ENCODE measurements around the gene SLC7A14. TPM values are rescaled to one million over a fixed set of nuclear protein-coding genes. Genes with fewer than 3 reads are reported as not detected.
A peak's percentile ranks its signal among the peaks of the same experiment; 100 is the strongest.

The SLC7A14 gene
- total RNA-seq, 4 donors from 2014 or later: not detected

DNA sequence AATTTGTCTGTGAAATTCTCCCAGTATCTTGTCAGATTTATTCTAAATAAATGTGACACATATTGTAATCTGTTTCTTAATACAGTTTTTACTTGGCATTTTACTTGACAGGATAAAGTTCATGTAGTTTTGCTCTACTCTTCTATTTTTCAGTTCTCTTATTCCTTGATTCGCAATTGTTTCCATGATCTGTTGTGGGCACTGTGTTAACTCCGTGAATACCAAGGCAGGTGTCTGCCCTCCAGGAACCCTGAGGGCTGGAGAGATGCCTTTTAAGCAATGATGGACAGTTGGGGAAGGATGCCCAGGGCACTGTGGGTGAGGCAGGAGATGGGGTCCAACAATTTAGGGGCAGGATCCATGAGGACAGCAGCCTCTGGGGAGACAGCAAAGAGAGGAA is 164.1 kb downstream of the SLC7A14 start:
- H3K27ac ChIP-seq: peak overlapping the region; percentile 76
- H3K36me3 ChIP-seq: no peaks in the 10 kb centered on the region
- H3K27me3 ChIP-seq: peaks cover 26% of the 10 kb centered on the region
- no peak for DNase-seq (ENCODE audit: low spot score in 2 of 2)
- no peaks in the 10 kb centered on the region for H3K9me3 ChIP-seq
- 60% methylated on average over 2 of the region's 2 CpGs for WGBS
- TF ChIP-seq POLR2AphosphoS5 (IDR thresholded peaks at IDR 0.05): no peak
- TF ChIP-seq, protein P1, sequence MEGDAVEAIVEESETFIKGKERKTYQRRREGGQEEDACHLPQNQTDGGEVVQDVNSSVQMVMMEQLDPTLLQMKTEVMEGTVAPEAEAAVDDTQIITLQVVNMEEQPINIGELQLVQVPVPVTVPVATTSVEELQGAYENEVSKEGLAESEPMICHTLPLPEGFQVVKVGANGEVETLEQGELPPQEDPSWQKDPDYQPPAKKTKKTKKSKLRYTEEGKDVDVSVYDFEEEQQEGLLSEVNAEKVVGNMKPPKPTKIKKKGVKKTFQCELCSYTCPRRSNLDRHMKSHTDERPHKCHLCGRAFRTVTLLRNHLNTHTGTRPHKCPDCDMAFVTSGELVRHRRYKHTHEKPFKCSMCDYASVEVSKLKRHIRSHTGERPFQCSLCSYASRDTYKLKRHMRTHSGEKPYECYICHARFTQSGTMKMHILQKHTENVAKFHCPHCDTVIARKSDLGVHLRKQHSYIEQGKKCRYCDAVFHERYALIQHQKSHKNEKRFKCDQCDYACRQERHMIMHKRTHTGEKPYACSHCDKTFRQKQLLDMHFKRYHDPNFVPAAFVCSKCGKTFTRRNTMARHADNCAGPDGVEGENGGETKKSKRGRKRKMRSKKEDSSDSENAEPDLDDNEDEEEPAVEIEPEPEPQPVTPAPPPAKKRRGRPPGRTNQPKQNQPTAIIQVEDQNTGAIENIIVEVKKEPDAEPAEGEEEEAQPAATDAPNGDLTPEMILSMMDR (IDR thresholded peaks at IDR 0.05): no peak
- TF ChIP-seq POLR2A (IDR thresholded peaks at IDR 0.05): no peak
- TF ChIP-seq EP300 (IDR thresholded peaks at IDR 0.05): no peak
- peaks cover 17% of the 10 kb centered on the region for H3K4me1 ChIP-seq
- H3K4me3 ChIP-seq: peak overlapping the region; percentile 24

DNA sequence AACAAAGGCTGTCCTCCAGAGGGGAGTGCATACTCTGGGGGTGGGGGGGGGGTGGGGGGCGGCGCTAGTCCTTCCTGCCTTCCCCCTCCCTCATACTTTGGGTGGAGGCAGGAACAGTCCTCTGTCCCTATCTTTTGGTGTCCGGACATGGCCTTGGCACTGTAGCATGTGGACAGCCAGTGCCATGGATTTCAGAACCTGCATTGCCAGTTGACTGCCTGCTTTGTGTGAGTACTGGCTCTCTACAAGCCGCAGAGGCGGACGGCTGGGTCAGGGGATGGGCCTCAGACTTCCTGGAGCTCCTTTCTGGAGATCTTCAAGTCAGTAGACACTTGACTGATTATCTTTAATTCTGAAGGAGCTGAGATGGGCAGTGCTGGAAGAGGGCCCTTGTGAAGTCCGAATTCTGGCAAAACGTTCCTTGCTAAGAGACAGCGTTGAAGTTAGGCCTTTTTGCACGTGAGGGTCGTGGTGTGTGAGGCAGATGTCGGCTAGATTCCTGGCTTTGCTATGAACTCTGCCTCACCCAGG is 164.7 kb downstream of the SLC7A14 start:
- Histone ChIP-seq H3K27me3 (peaks cover 26% of the 10 kb centered on the region), H3K9me3 (no peaks in the 10 kb centered on the region), H3K36me3 (no peaks in the 10 kb centered on the region), H3K4me3 (peak overlapping the region; percentile 24), H3K27ac (peak overlapping the region; percentile 76), H3K4me1 (peaks cover 17% of the 10 kb centered on the region)
- WGBS: 62% methylated on average over 12 of the region's 12 CpGs
- TF ChIP-seq, protein P1 (IDR thresholded peaks at IDR 0.05): no peak
- TF ChIP-seq POLR2A (IDR thresholded peaks at IDR 0.05) (no peak), POLR2AphosphoS5 (IDR thresholded peaks at IDR 0.05) (no peak)
- DNase-seq (ENCODE audit: low spot score in 2 of 2): peak in 1 of 2 donors; percentile 69

DNA sequence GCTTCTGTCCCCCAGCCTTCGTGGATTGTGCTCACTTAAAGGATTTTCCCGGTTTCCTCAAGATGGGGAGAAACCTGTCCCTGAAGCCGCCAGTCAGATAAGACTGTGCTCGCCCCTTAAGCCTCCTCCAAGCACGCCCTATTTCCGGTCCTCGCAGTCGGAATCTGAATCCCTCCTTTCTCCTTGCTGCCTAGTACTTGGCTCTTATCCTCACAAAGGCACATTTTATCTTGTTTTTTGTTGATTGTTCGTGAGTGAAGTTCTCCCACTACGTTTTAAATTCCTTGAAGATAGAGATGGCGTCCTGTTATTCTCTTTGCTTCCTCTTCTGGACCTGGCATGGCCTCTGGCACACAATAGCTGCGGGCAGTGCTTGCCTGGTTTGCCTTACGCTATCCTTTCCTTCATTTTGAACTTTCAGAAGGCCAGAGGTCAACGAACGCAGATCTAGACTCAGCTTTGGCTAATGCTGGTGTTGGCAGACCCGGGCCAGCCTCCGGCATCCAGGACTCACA is 165.5 kb downstream of the SLC7A14 start:
- TF ChIP-seq POLR2AphosphoS5 (IDR thresholded peaks at IDR 0.05) (no peak), POLR2A (IDR thresholded peaks at IDR 0.05) (no peak), EP300 (IDR thresholded peaks at IDR 0.05) (no peak)
- TF ChIP-seq, protein P1 (IDR thresholded peaks at IDR 0.05): no peak
- Histone ChIP-seq H3K4me3 (peak overlapping the region; percentile 59), H3K27me3 (peaks cover 26% of the 10 kb centered on the region), H3K36me3 (no peaks in the 10 kb centered on the region), H3K9me3 (no peaks in the 10 kb centered on the region), H3K4me1 (peaks cover 17% of the 10 kb centered on the region), H3K27ac (peak overlapping the region; percentile 76)
- no peak for DNase-seq (ENCODE audit: low spot score in 2 of 2)
- WGBS: 47% methylated on average over 17 of the region's 17 CpGs

DNA sequence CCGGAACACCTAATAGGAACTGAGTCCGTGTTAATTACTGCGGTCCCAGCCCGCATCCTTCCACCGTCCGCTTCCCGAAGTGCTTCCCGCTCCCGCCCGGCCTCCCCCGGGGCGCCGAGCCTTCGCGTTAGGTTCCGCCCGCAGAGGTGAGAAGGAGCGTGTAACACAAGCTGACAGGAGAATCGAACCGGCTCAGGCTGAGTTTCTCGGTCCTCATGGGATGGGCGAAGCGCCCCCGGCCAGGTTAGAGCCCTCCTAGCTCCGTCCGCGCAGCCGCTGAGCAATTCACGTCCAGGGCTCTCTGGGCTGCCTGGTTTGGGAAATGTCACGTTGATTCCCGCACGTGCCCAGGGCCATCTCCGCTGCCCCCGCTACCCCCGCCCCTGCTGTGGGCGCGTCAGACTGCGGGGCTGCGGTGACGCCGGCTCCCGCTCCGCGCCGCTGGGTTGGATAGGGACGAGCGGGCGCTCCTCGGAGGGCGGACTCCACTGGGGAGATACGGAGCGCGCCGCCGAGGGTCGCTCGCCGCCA is 166.3 kb downstream of the SLC7A14 start:
- 7% methylated on average over 45 of the region's 58 CpGs for WGBS
- no peaks in the 10 kb centered on the region for H3K36me3 ChIP-seq
- H3K27ac ChIP-seq: peak overlapping the region; percentile 76
- TF ChIP-seq POLR2A (IDR thresholded peaks at IDR 0.05) (peak in 1 of 2 donors; percentile 46), EP300 (IDR thresholded peaks at IDR 0.05) (no peak)
- H3K27me3 ChIP-seq: peaks cover 26% of the 10 kb centered on the region
- H3K4me3 ChIP-seq: peak overlapping the region; percentile 59
- H3K4me1 ChIP-seq: peaks cover 17% of the 10 kb centered on the region
- H3K9me3 ChIP-seq: no peaks in the 10 kb centered on the region
- DNase-seq (ENCODE audit: low spot score in 2 of 2): peak; percentile 75 to 81

DNA sequence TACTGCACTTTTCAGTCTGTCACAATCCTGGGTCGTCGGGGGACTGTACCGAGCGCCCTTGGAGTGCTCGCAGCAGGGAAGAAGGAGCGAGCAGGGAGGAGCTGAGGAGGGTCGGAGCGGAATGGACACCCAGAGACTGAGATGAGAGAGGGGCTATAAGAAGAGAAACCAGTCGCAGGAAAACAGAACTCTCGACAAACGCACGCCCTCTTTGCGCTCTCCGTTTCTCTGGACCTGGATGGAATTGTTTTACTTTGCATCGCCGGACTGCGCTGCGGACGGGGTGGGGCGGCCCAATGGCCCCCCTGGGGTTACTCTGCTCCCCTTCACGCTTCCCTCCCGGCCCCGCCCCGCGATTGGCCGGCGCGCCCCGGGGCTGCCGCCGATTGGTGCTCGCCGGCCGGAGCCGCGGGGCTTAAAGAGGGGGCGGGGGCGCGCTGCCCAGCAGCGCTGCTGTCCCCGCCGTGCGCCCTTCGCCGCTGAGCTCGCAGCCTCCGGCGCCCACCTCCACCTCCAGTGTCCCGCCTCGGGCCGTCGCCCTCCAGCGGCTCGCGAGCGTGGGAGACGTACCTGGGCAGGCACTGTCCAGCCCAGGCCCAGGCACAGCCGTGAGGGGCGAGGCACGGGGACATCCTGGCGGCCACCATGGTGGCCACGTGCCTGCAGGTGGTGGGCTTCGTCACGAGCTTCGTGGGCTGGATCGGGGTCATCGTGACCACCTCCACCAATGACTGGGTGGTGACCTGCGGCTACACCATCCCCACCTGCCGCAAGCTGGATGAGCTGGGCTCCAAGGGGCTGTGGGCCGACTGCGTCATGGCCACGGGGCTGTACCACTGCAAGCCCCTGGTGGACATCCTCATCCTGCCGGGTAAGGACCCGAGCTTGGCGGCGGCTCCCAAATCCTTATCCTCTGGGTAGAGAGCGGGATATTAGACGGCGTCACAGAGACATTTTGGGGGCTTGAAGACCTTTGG is 167.2 kb downstream of the SLC7A14 start, which contains the start of gene CLDN11:
CLDN11 (plus strand) TSS at position 447 of the 977 bp plus-strand sequence; CDS start at position 646, 199 bp downstream.
- Histone ChIP-seq H3K27me3 (peaks cover 26% of the 10 kb centered on the region), H3K27ac (peak within 1 kb of the TSS; percentile 76), H3K9me3 (no peaks in the 10 kb centered on the region), H3K36me3 (no peaks in the 10 kb centered on the region), H3K4me1 (peaks cover 21% of the 10 kb centered on the region), H3K4me3 (peak within 1 kb of the TSS; percentile 59)
- DNase-seq (ENCODE audit: low spot score in 2 of 2): peak in 1 of 2 donors; percentile 76
- TF ChIP-seq, protein P1 (IDR thresholded peaks at IDR 0.05): no peak
- no peak for TF ChIP-seq POLR2A (IDR thresholded peaks at IDR 0.05)
- TF ChIP-seq EP300 (IDR thresholded peaks at IDR 0.05): no peak
- TF ChIP-seq POLR2AphosphoS5 (IDR thresholded peaks at IDR 0.05): no peak
- WGBS: 11% methylated on average over 48 of the region's 79 CpGs
